ENCODE results near the gene SPDYA. TPM values are rescaled to one million over a fixed set of nuclear protein-coding genes. Genes with fewer than 3 reads are reported as not detected.

Gene SPDYA
- total and polyA plus RNA-seq, 2 of the 4 experiments (the other 2 are of a cell fraction): not detected

GRCh38 chr2:28780496-28780895, 30.1 kb upstream of the SPDYA start:
- ChIA-PET CTCF (no interaction called here), POLR2A (ENCODE audit: unreplicated experiment) (no interaction called here)
- no peak overlapping the region for H3K18ac ChIP-seq (ENCODE audit: low read depth, low read length)
- in situ Hi-C loops (cut with MboI; ENCODE audit: low sequenced_read_pairs) (no loop called here), intact Hi-C loops (cut with micrococcal nuclease) (no loop called here), dilution Hi-C loops (cut with HindIII; ENCODE audit: low sequenced_read_pairs, unreplicated experiment) (no loop called here)
- H3K4ac ChIP-seq (ENCODE audit: low read depth, low read length): no peak overlapping the region
- no peak overlapping the region for H3K4me2 ChIP-seq (ENCODE audit: low read depth, low read length)
- no peak overlapping the region for H4K8ac ChIP-seq (ENCODE audit: low read depth in 2 of 2, low read length in 2 of 2)
- H2AK9ac ChIP-seq (replicated peaks; ENCODE audit: low read depth, low read length, poor library complexity): no peak overlapping the region
- no peak overlapping the region for H2BK20ac ChIP-seq (ENCODE audit: low read depth, low read length)
- H2BK15ac ChIP-seq (ENCODE audit: low read depth, low read length): no peak overlapping the region
- ATAC-seq (ENCODE audit: low read depth): no peak
- H3K9me1 ChIP-seq (ENCODE audit: insufficient read depth, low read length): peaks cover under 1% of the 10 kb centered on the region; the same call in 1 of the 2 replicates
- no peak overlapping the region for H4K5ac ChIP-seq (ENCODE audit: low read depth, low read length)
- TF ChIP-seq MXI1 (IDR thresholded peaks at IDR 0.05; ENCODE audit: borderline replicate concordance, low read depth, low read length) (no peak), CEBPB (IDR thresholded peaks at IDR 0.05; ENCODE audit: low read depth, low read length) (no peak), NFE2L2 (IDR thresholded peaks at IDR 0.05; ENCODE audit: low read depth, low read length) (no peak), USF2 (IDR thresholded peaks at IDR 0.05; ENCODE audit: low read depth, low read length) (no peak), BHLHE40 (IDR thresholded peaks at IDR 0.05; ENCODE audit: low read depth, low read length) (no peak), ELK1 (IDR thresholded peaks at IDR 0.05; ENCODE audit: borderline replicate concordance, low read depth, low read length) (no peak)
- peaks cover 32% of the 10 kb centered on the region for H3K36me3 ChIP-seq (ENCODE audit: control insufficient read depth, insufficient read depth, low read length)
- peaks cover 17 to 32% of the 10 kb centered on the region in 2 experiments for H3K79me1 ChIP-seq (ENCODE audit: low read depth in 1 of 2, low read length in 2 of 2)
- H3K23ac ChIP-seq (ENCODE audit: low read depth, low read length): no peak overlapping the region
- H2AFZ ChIP-seq (replicated peaks; ENCODE audit: low read length, poor library complexity): no peak overlapping the region
- no peak overlapping the region for H2BK5ac ChIP-seq (ENCODE audit: low read depth, low read length, poor library complexity, severe bottlenecking)
- no TSS peak for BruUV-seq (replicated peaks)
- no peak overlapping the region for H3K27ac ChIP-seq (ENCODE audit: insufficient read depth, low read length)
- no peak overlapping the region for H3K56ac ChIP-seq (ENCODE audit: extremely low read depth, insufficient read depth, low read length)
- H4K20me1 ChIP-seq (ENCODE audit: insufficient read depth, low read length): peaks cover 20% of the 10 kb centered on the region
- no peak overlapping the region for H3K9ac ChIP-seq (ENCODE audit: low read depth, low read length)
- no peak for DNase-seq
- H3K4me1 ChIP-seq (ENCODE audit: control insufficient read depth, insufficient read depth, low read length): no peaks in the 10 kb centered on the region
- H3K4me3 ChIP-seq (ENCODE audit: insufficient read depth, low read depth, low read length): no peak overlapping the region
- no peak overlapping the region for H2BK120ac ChIP-seq (ENCODE audit: low read depth, low read length)
- no peak overlapping the region for H4K91ac ChIP-seq (ENCODE audit: insufficient read depth, low read depth, low read length)
- no peak overlapping the region for H2AK5ac ChIP-seq (ENCODE audit: low read depth, low read length)
- no peak overlapping the region for H3K14ac ChIP-seq (replicated peaks; ENCODE audit: low read depth, low read length)
- no peaks in the 10 kb centered on the region for H3K9me3 ChIP-seq (ENCODE audit: control insufficient read depth, insufficient read depth, low read length)
- no CpG with 5 or more reads among the region's 2 CpGs for WGBS, 2 experiments (ENCODE audit: extremely low coverage in 2 of 2, insufficient read length in 1 of 2)
- no peaks in the 10 kb centered on the region for H3K27me3 ChIP-seq (ENCODE audit: control insufficient read depth, insufficient read depth, low read length)
